ENCODE measurements around the gene RNASE7. TPM values are rescaled to one million over a fixed set of nuclear protein-coding genes. Genes with fewer than 3 reads are reported as not detected.

Gene RNASE7
- total RNA-seq, 1 donor from 2014 or later, result not detected

- Mint-ChIP-seq H3K36me3 (ENCODE audit: low read depth, unreplicated experiment) (peaks cover 34% of the 10 kb centered on the region), H3K4me3 (ENCODE audit: unreplicated experiment) (no peak overlapping the region), H3K27ac (ENCODE audit: unreplicated experiment) (no peak overlapping the region), H3K4me1 (ENCODE audit: low read depth, unreplicated experiment) (peaks cover 15% of the 10 kb centered on the region), H3K27me3 (ENCODE audit: low read depth, unreplicated experiment) (no peaks in the 10 kb centered on the region), H3K9me3 (ENCODE audit: unreplicated experiment) (no peaks in the 10 kb centered on the region)
- FAIRE-seq (no peak), DNase-seq (ENCODE audit: low read depth) (no peak)
- Histone ChIP-seq H3K27ac (ENCODE audit: low read depth, low read length) (no peak overlapping the region), H3K9ac (ENCODE audit: low read length) (no peak overlapping the region), H2AFZ (ENCODE audit: low read depth, low read length) (no peak overlapping the region), H4K20me1 (ENCODE audit: insufficient read depth, low read length) (peaks cover 55% of the 10 kb centered on the region), H3K36me3 (ENCODE audit: insufficient read depth, low read length) (peaks cover 67% of the 10 kb centered on the region), H3K4me3 (ENCODE audit: insufficient read depth, low read depth, low read length) (no peak overlapping the region), H3K4me2 (ENCODE audit: low read length) (no peak overlapping the region), H3K79me2 (ENCODE audit: insufficient read depth, low read length) (no peaks in the 10 kb centered on the region), H3K27me3 (ENCODE audit: insufficient read depth, low read length) (no peaks in the 10 kb centered on the region), H3K4me1 (ENCODE audit: insufficient read depth, low read length) (peaks cover 13% of the 10 kb centered on the region), H3K9me3 (ENCODE audit: insufficient read depth, low read depth, low read length) (no peaks in the 10 kb centered on the region)
- no peak for TF ChIP-seq CTCF (IDR thresholded peaks at IDR 0.05; ENCODE audit: insufficient read depth, low read depth, low read length)
Measured at GRCh38 chr14:21081521-21082142, 39.5 kb downstream of the RNASE7 start.

GRCh38 chr14:21083565-21084325, 41.6 kb downstream of the RNASE7 start:
- TF ChIP-seq CTCF (IDR thresholded peaks at IDR 0.05; ENCODE audit: insufficient read depth, low read depth, low read length), result no peak
- no peak for TF ChIP-seq EZH2 (IDR thresholded peaks at IDR 0.05; ENCODE audit: insufficient read depth, low read length)
- Histone ChIP-seq H2AFZ (ENCODE audit: low read depth, low read length) (no peak overlapping the region), H3K27ac (ENCODE audit: low read depth, low read length) (no peak overlapping the region), H3K4me1 (ENCODE audit: insufficient read depth, low read length) (peaks cover 28% of the 10 kb centered on the region), H4K20me1 (ENCODE audit: insufficient read depth, low read length) (peaks cover 54% of the 10 kb centered on the region), H3K27me3 (ENCODE audit: insufficient read depth, low read length) (no peaks in the 10 kb centered on the region), H3K9me3 (ENCODE audit: insufficient read depth, low read depth, low read length) (no peaks in the 10 kb centered on the region), H3K79me2 (ENCODE audit: insufficient read depth, low read length) (no peaks in the 10 kb centered on the region), H3K4me2 (ENCODE audit: low read length) (no peak overlapping the region), H3K36me3 (ENCODE audit: insufficient read depth, low read length) (peaks cover 53% of the 10 kb centered on the region), H3K9ac (ENCODE audit: low read length) (no peak overlapping the region), H3K4me3 (ENCODE audit: insufficient read depth, low read depth, low read length) (no peak overlapping the region)
- Mint-ChIP-seq H3K36me3 (ENCODE audit: low read depth, unreplicated experiment) (peaks cover 41% of the 10 kb centered on the region), H3K4me1 (ENCODE audit: low read depth, unreplicated experiment) (peaks cover 29% of the 10 kb centered on the region), H3K27ac (ENCODE audit: unreplicated experiment) (peak overlapping the region; percentile 20), H3K27me3 (ENCODE audit: low read depth, unreplicated experiment) (no peaks in the 10 kb centered on the region), H3K9me3 (ENCODE audit: unreplicated experiment) (no peaks in the 10 kb centered on the region), H3K4me3 (ENCODE audit: unreplicated experiment) (peak overlapping the region; percentile 2)
- FAIRE-seq (no peak), DNase-seq (ENCODE audit: low read depth) (no peak)

GRCh38 chr14:21084396-21084795, 42.2 kb downstream of the RNASE7 start:
- Histone ChIP-seq H3K4me1 (ENCODE audit: insufficient read depth, low read length) (peaks cover 28% of the 10 kb centered on the region), H4K20me1 (ENCODE audit: insufficient read depth, low read length) (peaks cover 57% of the 10 kb centered on the region), H3K9me3 (ENCODE audit: insufficient read depth, low read depth, low read length) (no peaks in the 10 kb centered on the region), H2AFZ (ENCODE audit: low read depth, low read length) (no peak overlapping the region), H3K27me3 (ENCODE audit: insufficient read depth, low read length) (no peaks in the 10 kb centered on the region), H3K27ac (ENCODE audit: low read depth, low read length) (no peak overlapping the region), H3K36me3 (ENCODE audit: insufficient read depth, low read length) (peaks cover 49% of the 10 kb centered on the region), H3K79me2 (ENCODE audit: insufficient read depth, low read length) (no peaks in the 10 kb centered on the region), H3K9ac (ENCODE audit: low read length) (peak overlapping the region; percentile 11), H3K4me2 (ENCODE audit: low read length) (no peak overlapping the region), H3K4me3 (ENCODE audit: insufficient read depth, low read depth, low read length) (no peak overlapping the region)
- Mint-ChIP-seq H3K27me3 (ENCODE audit: low read depth, unreplicated experiment) (no peaks in the 10 kb centered on the region), H3K36me3 (ENCODE audit: low read depth, unreplicated experiment) (peaks cover 45% of the 10 kb centered on the region), H3K4me1 (ENCODE audit: low read depth, unreplicated experiment) (peaks cover 31% of the 10 kb centered on the region), H3K9me3 (ENCODE audit: unreplicated experiment) (no peaks in the 10 kb centered on the region), H3K27ac (ENCODE audit: unreplicated experiment) (no peak overlapping the region), H3K4me3 (ENCODE audit: unreplicated experiment) (peak overlapping the region; percentile 2)
- FAIRE-seq, result no peak
- no peak for DNase-seq (ENCODE audit: low read depth)
- TF ChIP-seq EZH2 (IDR thresholded peaks at IDR 0.05; ENCODE audit: insufficient read depth, low read length), result no peak
- no peak for TF ChIP-seq CTCF (IDR thresholded peaks at IDR 0.05; ENCODE audit: insufficient read depth, low read depth, low read length)

All from astrocyte (in vitro differentiated cells and primary cell).